ENCODE data around the gene METRNL.
"Not testable (repeated sequence)": the region's sequence is repeated elsewhere in the genome, so short reads cannot be mapped to it uniquely, and the experiment has no call there.

Gene METRNL

GRCh38 chr17:83119987-83120864, 40.8 kb downstream of the METRNL start:
- H3K4me3 ChIP-seq (ENCODE audit: low read length): no peak overlapping the region
- no peak for DNase-seq (ENCODE audit: low read depth)
- no peak for TF ChIP-seq CTCF (conservative IDR thresholded peaks at IDR 0.05; ENCODE audit: low read depth, low read length)

- H3K4me3 ChIP-seq (ENCODE audit: low read length); DNase-seq (ENCODE audit: low read depth): not testable (repeated sequence)
Observed at GRCh38 chr17:83121473-83121872, 42.1 kb downstream of the METRNL start.

GRCh38 chr17:83121921-83122820, 42.8 kb downstream of the METRNL start:
- no peak overlapping the region for H3K4me3 ChIP-seq (ENCODE audit: low read length)
- no peak for TF ChIP-seq CTCF (conservative IDR thresholded peaks at IDR 0.05; ENCODE audit: low read depth, low read length)
- DNase-seq (ENCODE audit: low read depth): no peak

GRCh38 chr17:83122834-83123233, 43.4 kb downstream of the METRNL start:
- no peak for TF ChIP-seq CTCF (conservative IDR thresholded peaks at IDR 0.05; ENCODE audit: low read depth, low read length)
- no peak for DNase-seq (ENCODE audit: low read depth)
- no peak overlapping the region for H3K4me3 ChIP-seq (ENCODE audit: low read length)

- H3K4me3 ChIP-seq (ENCODE audit: low read length): no peak overlapping the region
- no peak for TF ChIP-seq CTCF (conservative IDR thresholded peaks at IDR 0.05; ENCODE audit: low read depth, low read length)
- no peak for DNase-seq (ENCODE audit: low read depth)
Observed at GRCh38 chr17:83123896-83124801, 44.7 kb downstream of the METRNL start.

- no peak for TF ChIP-seq CTCF (conservative IDR thresholded peaks at IDR 0.05; ENCODE audit: low read depth, low read length)
- H3K4me3 ChIP-seq (ENCODE audit: low read length): no peak overlapping the region
- no peak for DNase-seq (ENCODE audit: low read depth)
Observed at GRCh38 chr17:83124871-83125514, 45.6 kb downstream of the METRNL start.

Measured in retinal pigment epithelial cell (primary cell).